WTC11 (cell line): ENCODE results near the gene LYPLA2.

Experiments used
- AR ChIP-seq: fragments of 250-450 bp; sonication (Bioruptor Pico); IDR thresholded peaks from 2 replicates; pipeline ENCODE4 v1.9.0; 2021; ENCODE audit warnings: mild to moderate bottlenecking
- CREB1 ChIP-seq: sonication (generic); formaldehyde crosslinking; IDR thresholded peaks from 2 replicates; pipeline ENCODE4 v1.8.0; 2023; ENCODE audit warnings: mild to moderate bottlenecking, missing genetic modification reagents
- CTCF ChIP-seq: fragments of 200-600 bp; IDR thresholded peaks from 2 replicates; pipeline ENCODE4 v1.8.0; 2022; ENCODE audit warnings: antibody characterized with exemption
- FOXP4 ChIP-seq: sonication (generic); formaldehyde crosslinking; IDR thresholded peaks from 2 replicates; pipeline ENCODE4 v1.8.0; 2022; ENCODE audit warnings: mild to moderate bottlenecking, missing genetic modification reagents
- GABPB1 ChIP-seq: sonication (generic); formaldehyde crosslinking; IDR thresholded peaks from 2 replicates; pipeline ENCODE4 v1.8.1; 2023; ENCODE audit warnings: mild to moderate bottlenecking, missing genetic modification reagents
- MYBL2 ChIP-seq: sonication (generic); formaldehyde crosslinking; IDR thresholded peaks from 2 replicates; pipeline ENCODE4 v1.8.1; 2023; ENCODE audit warnings: mild to moderate bottlenecking, moderate library complexity, missing genetic modification reagents
- TF ChIP-seq, protein P1 (sequence below): sonication (generic); formaldehyde crosslinking; IDR thresholded peaks from 2 replicates; pipeline ENCODE4 v1.8.0; 2022; ENCODE audit warnings: mild to moderate bottlenecking, missing genetic modification reagents
- TF ChIP-seq, protein P2 (sequence below): sonication (generic); formaldehyde crosslinking; IDR thresholded peaks from 2 replicates; pipeline ENCODE4 v1.8.1; 2022; ENCODE audit warnings: low read depth, missing genetic modification reagents, borderline replicate concordance
- TF ChIP-seq, protein P3 (sequence below): sonication (generic); formaldehyde crosslinking; IDR thresholded peaks from 2 replicates; pipeline ENCODE4 v1.8.1; 2023; ENCODE audit warnings: mild to moderate bottlenecking, missing genetic modification reagents, moderate library complexity

DNA sequence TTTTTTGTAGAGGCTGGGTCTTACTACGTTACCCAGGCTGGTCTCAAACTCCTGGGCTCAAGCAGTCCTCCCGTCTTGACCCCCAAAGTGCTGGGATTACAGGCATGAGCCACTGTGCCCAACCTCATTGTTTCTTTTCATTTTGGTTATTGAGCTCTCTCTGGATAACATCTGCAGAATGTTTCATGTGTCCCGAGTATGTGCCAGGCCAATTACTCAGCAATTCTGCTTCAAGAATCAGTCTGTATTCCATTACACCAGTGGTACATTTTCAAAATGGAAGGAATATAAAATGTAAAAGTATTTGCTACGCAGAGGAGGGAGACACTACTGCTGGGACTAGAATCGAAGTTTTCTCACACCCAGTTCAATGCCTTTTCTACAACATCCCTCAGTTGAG is 49.3 kb upstream of the LYPLA2 start:
- no peak for TF ChIP-seq CTCF
- TF ChIP-seq MYBL2 (CRISPR knock-in tag) = no peak
- TF ChIP-seq, protein P1, sequence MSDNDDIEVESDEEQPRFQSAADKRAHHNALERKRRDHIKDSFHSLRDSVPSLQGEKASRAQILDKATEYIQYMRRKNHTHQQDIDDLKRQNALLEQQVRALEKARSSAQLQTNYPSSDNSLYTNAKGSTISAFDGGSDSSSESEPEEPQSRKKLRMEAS (CRISPR knock-in tag) = no peak
- TF ChIP-seq, protein P2, sequence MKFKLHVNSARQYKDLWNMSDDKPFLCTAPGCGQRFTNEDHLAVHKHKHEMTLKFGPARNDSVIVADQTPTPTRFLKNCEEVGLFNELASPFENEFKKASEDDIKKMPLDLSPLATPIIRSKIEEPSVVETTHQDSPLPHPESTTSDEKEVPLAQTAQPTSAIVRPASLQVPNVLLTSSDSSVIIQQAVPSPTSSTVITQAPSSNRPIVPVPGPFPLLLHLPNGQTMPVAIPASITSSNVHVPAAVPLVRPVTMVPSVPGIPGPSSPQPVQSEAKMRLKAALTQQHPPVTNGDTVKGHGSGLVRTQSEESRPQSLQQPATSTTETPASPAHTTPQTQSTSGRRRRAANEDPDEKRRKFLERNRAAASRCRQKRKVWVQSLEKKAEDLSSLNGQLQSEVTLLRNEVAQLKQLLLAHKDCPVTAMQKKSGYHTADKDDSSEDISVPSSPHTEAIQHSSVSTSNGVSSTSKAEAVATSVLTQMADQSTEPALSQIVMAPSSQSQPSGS = no peak
- no peak for TF ChIP-seq FOXP4
- TF ChIP-seq, protein P3, sequence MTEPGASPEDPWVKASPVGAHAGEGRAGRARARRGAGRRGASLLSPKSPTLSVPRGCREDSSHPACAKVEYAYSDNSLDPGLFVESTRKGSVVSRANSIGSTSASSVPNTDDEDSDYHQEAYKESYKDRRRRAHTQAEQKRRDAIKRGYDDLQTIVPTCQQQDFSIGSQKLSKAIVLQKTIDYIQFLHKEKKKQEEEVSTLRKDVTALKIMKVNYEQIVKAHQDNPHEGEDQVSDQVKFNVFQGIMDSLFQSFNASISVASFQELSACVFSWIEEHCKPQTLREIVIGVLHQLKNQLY = no peak
- TF ChIP-seq CREB1 (CRISPR knock-in tag) = no peak
- no peak for TF ChIP-seq GABPB1
- no peak for TF ChIP-seq AR (CRISPR knock-in tag)
